OCI-LY7 (cell line): ENCODE data around the gene DNAI2. TPM values are rescaled to one million over a fixed set of nuclear protein-coding genes. Genes with fewer than 3 reads are reported as not detected.

Source experiments
- BruUV-seq: library from RNA; stranded (reverse); fragments of 400-500 nt; replicated peaks from 2 replicates; lab custom pipeline; 2021; lab: Mats Ljungman, UMichigan
- CTCF ChIA-PET: fragments of 300-600 bp; sonication (Branson Sonifier 250); formaldehyde crosslinking; loops from one replicate; lab custom pipeline; 2022; ENCODE audit warnings: antibody characterized with exemption; ENCODE audit not compliant: unreplicated experiment; lab: Charles Lee
- POLR2A ChIA-PET: fragments of 300-600 bp; sonication (Branson Sonifier 250); formaldehyde crosslinking; loops from one replicate; lab custom pipeline; 2022; ENCODE audit warnings: antibody characterized with exemption; lab: Charles Lee
- DNase-seq: peaks from one replicate; pipeline ENCODE4 v3.0.0-alpha.2; 2015; ENCODE audit warnings: low spot score
- H2AFZ ChIP-seq: fragments of 200-600 bp; sonication (generic), shearing (Covaris generic); 2 replicates; pipeline ENCODE4 v1.6.1; 2014; ENCODE audit warnings: mild to moderate bottlenecking, antibody characterized with exemption, low read length, moderate library complexity
- H3K27ac ChIP-seq: fragments of 200-600 bp; sonication (generic); 2 replicates; pipeline ENCODE4 v1.5.1; 2014; ENCODE audit warnings: mixed run types, low read depth, mild to moderate bottlenecking, moderate library complexity, low read length, inconsistent platforms; ENCODE audit not compliant: poor library complexity, severe bottlenecking
- H3K36me3 ChIP-seq: fragments of 200-600 bp; sonication (generic); 2 replicates; pipeline ENCODE4 v1.6.1; 2014; ENCODE audit warnings: mild to moderate bottlenecking, antibody characterized with exemption, low read length, moderate library complexity, mixed read lengths; ENCODE audit not compliant: insufficient read depth
- H3K4me1 ChIP-seq: fragments of 200-600 bp; sonication (generic); 2 replicates; pipeline ENCODE4 v1.5.1; 2014; ENCODE audit warnings: mild to moderate bottlenecking, low read length; ENCODE audit not compliant: insufficient read depth, poor library complexity, severe bottlenecking
- H3K4me2 ChIP-seq: fragments of 200-600 bp; sonication (generic); 2 replicates; pipeline ENCODE4 v1.6.1; 2014; ENCODE audit warnings: mild to moderate bottlenecking, low read length
- H3K4me3 ChIP-seq: fragments of 200-600 bp; sonication (generic); 2 replicates; pipeline ENCODE4 v1.5.1; 2014; ENCODE audit warnings: mild to moderate bottlenecking, low read depth, low read length; ENCODE audit not compliant: poor library complexity, severe bottlenecking
- H3K79me2 ChIP-seq: fragments of 200-600 bp; sonication (generic); 2 replicates; pipeline ENCODE4 v1.6.1; 2016; ENCODE audit warnings: low read depth, mild to moderate bottlenecking, low read length, moderate library complexity, mixed read lengths; ENCODE audit not compliant: insufficient read depth
- H3K9me2 ChIP-seq: fragments of 200-600 bp; sonication (generic); 2 replicates; pipeline ENCODE4 v1.6.1; 2016; ENCODE audit warnings: mild to moderate bottlenecking, low read length, mixed read lengths; ENCODE audit not compliant: insufficient read depth
- H3K9me3 ChIP-seq: fragments of 200-600 bp; sonication (generic); 2 replicates; pipeline ENCODE4 v1.6.1; 2014; ENCODE audit warnings: mild to moderate bottlenecking, mixed run types, low read length, mixed read lengths
- H4K20me1 ChIP-seq: fragments of 200-600 bp; sonication (generic); 2 replicates; pipeline ENCODE4 v1.6.1; 2014; ENCODE audit warnings: mild to moderate bottlenecking, antibody characterized with exemption, low read length, moderate library complexity, mixed read lengths; ENCODE audit not compliant: insufficient read depth
- EZH2phosphoT487 ChIP-seq: fragments of 200-600 bp; sonication (generic); IDR thresholded peaks from 2 replicates; pipeline ENCODE4 v1.6.1; 2018; ENCODE audit warnings: low read depth, borderline replicate concordance, mild to moderate bottlenecking, mixed run types, antibody characterized with exemption, low read length, moderate library complexity, mixed read lengths
- intact Hi-C: fragments of 100-400 bp; cut with micrococcal nuclease; formaldehyde crosslinking; loops from one replicate; pipeline ENCODE4 v1.10.0; 2022; ENCODE audit not compliant: unreplicated experiment
- total RNA-seq, 2 experiments: library from RNA; depleted of rRNA in 1 of 2; stranded (reverse); fragments of >200 nt in 1 of 2; shearing (Covaris generic) in 1 of 2; gene quantifications; 2 replicates each; pipeline ENCODE4 v1.2.3, GENCODE V29; 2014 to 2022
- TF ChIP-seq, protein P1 (sequence below): fragments of 200-600 bp; sonication (generic); conservative IDR thresholded peaks from 2 replicates; pipeline ENCODE4 v1.5.1; 2014; ENCODE audit warnings: mild to moderate bottlenecking, antibody characterized with exemption, low read length, moderate library complexity, mixed read lengths

The DNAI2 gene
- total RNA-seq, 2 experiments from 2014 or later, result not detected

DNA sequence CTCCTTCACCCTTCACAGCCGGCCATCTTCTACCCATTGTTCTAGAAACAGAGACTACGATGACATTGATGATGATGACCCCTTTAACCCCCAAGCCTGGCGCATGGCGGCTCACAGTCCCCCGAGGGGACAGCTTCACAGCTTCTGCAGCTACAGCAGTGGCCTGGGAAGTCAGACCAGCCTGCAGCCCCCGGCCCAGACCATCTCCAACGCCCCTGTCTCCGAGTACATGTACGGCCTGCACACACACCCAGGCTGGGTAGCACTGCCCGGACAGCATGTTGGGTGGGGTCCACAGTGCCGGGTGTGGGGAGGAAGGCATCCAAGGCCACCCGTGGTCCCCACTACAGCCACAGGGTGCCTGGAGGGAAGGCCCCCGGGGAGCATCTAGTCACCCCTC lies 21.0 kb upstream of the DNAI2 start:
- POLR2A ChIA-PET, result interaction anchor here (0.5 kb wide), 1 partner anchor 717 kb away, joined by 3 read pairs; no protein-coding TSS in a partner anchor
- H3K9me3 ChIP-seq, result no peaks in the 10 kb centered on the region
- no peaks in the 10 kb centered on the region for H3K36me3 ChIP-seq
- no peak overlapping the region for H3K4me2 ChIP-seq
- H3K79me2 ChIP-seq, result no peaks in the 10 kb centered on the region
- no peak for DNase-seq
- H3K4me1 ChIP-seq, result no peaks in the 10 kb centered on the region
- no peaks in the 10 kb centered on the region for H3K9me2 ChIP-seq
- H4K20me1 ChIP-seq, result no peaks in the 10 kb centered on the region
- H2AFZ ChIP-seq, result no peak overlapping the region
- no peak for TF ChIP-seq EZH2phosphoT487
- TF ChIP-seq, protein P1, sequence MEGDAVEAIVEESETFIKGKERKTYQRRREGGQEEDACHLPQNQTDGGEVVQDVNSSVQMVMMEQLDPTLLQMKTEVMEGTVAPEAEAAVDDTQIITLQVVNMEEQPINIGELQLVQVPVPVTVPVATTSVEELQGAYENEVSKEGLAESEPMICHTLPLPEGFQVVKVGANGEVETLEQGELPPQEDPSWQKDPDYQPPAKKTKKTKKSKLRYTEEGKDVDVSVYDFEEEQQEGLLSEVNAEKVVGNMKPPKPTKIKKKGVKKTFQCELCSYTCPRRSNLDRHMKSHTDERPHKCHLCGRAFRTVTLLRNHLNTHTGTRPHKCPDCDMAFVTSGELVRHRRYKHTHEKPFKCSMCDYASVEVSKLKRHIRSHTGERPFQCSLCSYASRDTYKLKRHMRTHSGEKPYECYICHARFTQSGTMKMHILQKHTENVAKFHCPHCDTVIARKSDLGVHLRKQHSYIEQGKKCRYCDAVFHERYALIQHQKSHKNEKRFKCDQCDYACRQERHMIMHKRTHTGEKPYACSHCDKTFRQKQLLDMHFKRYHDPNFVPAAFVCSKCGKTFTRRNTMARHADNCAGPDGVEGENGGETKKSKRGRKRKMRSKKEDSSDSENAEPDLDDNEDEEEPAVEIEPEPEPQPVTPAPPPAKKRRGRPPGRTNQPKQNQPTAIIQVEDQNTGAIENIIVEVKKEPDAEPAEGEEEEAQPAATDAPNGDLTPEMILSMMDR, result no peak
- H3K27ac ChIP-seq, result no peak overlapping the region
- intact Hi-C loops, result no loop called here
- CTCF ChIA-PET, result no interaction called here
- no TSS peak for BruUV-seq
- H3K4me3 ChIP-seq, result no peak overlapping the region

DNA sequence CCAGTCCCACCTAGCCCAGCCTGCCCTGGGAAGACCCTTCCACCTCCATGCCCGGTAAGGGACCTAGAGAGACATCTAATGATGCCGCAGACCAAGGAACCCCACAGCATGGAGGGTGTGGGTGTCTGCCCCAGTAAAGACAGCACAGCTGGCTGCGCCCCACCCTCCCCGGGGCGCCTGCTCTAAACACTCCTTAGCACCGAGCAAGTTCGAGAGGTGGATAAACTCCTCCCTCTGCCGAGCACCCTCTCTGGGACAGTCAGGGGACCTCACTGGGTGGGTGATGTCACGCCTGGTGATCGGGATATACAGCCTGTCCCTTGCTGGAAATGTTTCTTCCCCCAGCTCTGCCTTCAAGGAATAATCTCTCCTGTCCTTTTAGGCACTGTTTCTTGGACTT lies 16.7 kb upstream of the DNAI2 start:
- Histone ChIP-seq H4K20me1 (no peaks in the 10 kb centered on the region), H3K4me3 (no peak overlapping the region), H3K79me2 (no peaks in the 10 kb centered on the region), H3K4me1 (no peaks in the 10 kb centered on the region), H3K36me3 (no peaks in the 10 kb centered on the region), H3K4me2 (no peak overlapping the region), H2AFZ (no peak overlapping the region), H3K9me3 (no peaks in the 10 kb centered on the region), H3K27ac (no peak overlapping the region), H3K9me2 (no peaks in the 10 kb centered on the region)
- POLR2A ChIA-PET, result no interaction called here
- TF ChIP-seq, protein P1, result no peak
- no peak for TF ChIP-seq EZH2phosphoT487
- BruUV-seq, result no TSS peak
- intact Hi-C loops, result no loop called here
- no peak for DNase-seq
- CTCF ChIA-PET, result no interaction called here

DNA sequence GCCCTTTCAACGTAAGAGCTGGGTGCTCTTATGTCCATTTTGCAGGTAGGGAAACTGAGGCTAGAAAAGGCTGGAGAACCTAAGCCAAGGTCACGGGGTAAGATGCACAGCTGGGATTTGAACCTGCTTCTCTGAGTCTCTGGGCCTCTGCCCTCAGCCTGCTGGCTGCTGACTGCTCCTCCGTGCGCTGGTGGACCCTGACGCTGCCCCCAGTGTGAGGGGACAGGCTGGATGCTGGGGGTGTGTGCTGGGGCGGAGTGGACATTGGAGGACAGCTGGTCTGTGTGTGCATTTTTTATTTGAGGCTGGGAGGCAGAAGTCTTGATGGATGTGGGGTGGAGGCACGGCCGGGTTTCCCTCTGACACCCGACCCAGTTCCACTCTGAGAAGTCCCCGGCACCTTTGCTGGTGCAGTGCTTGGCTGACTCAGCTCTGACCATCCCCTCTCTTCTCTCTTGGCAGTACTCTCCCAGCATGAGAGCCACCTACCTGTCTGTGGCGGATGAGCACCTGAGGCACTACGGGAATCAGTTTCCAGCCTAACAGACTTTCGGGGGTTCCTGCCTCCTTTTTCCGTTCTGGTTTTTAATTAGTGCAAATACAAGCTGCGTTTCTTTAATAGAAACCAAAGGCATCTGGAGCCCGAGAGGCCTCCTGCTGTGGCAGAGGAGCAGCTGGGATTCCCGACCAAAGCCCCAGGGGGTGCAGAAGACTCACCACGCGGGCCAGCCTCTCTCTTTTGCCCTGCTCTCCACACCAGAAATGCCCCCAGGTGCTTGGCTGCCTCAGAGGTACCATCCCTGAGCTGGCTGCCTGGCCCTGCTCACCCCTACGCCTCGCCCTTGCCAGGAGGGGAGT lies 14.1 kb upstream of the DNAI2 start:
- H4K20me1 ChIP-seq, result no peaks in the 10 kb centered on the region
- H3K4me2 ChIP-seq, result no peak overlapping the region
- POLR2A ChIA-PET, result interaction anchor here (0.5 kb wide), 1 partner anchor 448 kb away, joined by 3 read pairs; no protein-coding TSS in a partner anchor
- no peaks in the 10 kb centered on the region for H3K9me2 ChIP-seq
- CTCF ChIA-PET, result no interaction called here
- TF ChIP-seq EZH2phosphoT487, result no peak
- TF ChIP-seq, protein P1, result no peak
- no peak overlapping the region for H3K4me3 ChIP-seq
- DNase-seq, result no peak
- no peak overlapping the region for H3K27ac ChIP-seq
- H3K36me3 ChIP-seq, result no peaks in the 10 kb centered on the region
- H3K79me2 ChIP-seq, result no peaks in the 10 kb centered on the region
- no peaks in the 10 kb centered on the region for H3K4me1 ChIP-seq
- intact Hi-C loops, result no loop called here
- BruUV-seq, result no TSS peak
- H3K9me3 ChIP-seq, result no peaks in the 10 kb centered on the region
- H2AFZ ChIP-seq, result no peak overlapping the region
